C1 segment of cervical spinal cord (tissue), 14 donors: ENCODE data around the gene ARHGEF6.
A peak's percentile ranks its signal among the peaks of the same experiment; 100 is the strongest.

ENCODE experiments used
- DNase-seq, 14 donors: peaks; one replicate each; lab custom pipeline; 2025; lab: John Stamatoyannopoulos, UW

ARHGEF6 gene

DNA sequence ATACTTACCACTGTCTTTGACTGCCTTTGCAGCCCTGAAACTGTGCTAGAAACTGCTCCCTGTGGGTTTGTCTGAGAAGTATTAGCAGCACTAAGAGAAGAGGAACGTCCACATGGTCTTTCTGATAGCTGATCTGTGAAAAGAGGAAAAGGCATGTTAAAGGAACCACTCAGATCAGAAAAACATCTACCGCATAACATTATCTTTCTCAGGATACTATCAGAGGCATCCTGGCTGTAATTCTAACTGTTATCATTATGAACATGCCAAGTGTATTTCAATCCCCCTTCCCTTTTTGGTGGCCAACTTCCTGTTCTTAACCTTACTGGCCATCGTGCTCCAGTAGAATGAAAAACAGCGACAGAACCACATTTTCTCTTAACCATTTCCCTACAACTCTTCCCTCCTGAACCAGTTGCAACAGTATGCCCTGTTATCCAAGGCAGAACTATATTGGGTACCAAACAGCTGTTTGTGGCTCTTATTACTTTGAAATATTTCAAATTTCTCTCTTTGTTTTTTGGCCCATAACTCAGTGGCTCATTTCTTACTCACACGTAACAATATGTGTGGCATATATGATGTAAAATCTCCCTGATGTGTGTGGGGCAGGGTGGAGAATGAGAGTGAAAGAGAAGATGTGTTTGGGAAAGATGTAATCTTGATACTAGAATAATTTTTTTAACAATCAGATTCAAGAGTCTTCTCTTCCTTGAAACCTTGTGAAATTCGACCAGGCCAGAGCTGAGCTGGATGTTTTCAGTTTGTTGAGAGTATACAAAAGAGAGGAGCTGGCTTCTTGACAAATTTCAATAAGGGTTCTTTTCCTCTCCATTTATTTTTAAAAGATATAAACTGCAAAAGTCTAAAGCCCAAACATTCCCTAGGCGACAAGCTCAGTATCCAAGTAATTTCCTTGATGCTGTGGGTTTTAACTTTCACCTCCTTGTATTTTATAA, 35.2 kb downstream of the ARHGEF6 start:
- DNase-seq, result no peak

DNA sequence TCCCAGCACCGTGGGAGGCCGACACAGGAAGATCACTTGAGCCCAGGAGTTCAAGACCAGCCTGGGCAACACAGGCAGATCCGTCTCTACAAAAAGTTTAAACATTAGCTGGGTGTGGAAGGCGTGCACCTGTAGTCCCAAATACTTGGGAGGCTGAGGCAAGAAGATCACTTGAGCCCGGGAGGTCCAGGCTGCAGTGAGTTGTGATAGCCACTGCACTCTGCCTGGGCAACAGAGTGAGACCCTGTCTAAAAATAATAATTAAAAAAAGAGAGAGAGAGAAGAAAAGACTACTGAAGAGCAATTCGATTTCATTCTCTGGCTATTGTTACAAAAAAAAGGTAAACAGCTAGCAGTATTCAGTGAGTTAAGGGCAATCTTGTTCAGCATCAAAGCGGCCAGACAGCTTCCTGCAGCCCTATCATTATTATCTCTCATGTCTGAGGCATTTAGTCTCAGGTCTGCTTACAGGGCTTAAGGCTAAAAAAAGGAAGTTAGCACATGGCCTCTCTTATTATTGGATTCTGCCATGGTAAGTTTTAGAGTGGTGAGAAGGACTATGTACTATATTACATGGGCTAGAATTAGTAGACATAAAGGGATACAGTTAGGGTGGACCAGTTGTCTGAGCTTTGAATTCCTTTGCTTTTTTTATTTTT, 37.9 kb downstream of the ARHGEF6 start:
- DNase-seq, result no peak

DNA sequence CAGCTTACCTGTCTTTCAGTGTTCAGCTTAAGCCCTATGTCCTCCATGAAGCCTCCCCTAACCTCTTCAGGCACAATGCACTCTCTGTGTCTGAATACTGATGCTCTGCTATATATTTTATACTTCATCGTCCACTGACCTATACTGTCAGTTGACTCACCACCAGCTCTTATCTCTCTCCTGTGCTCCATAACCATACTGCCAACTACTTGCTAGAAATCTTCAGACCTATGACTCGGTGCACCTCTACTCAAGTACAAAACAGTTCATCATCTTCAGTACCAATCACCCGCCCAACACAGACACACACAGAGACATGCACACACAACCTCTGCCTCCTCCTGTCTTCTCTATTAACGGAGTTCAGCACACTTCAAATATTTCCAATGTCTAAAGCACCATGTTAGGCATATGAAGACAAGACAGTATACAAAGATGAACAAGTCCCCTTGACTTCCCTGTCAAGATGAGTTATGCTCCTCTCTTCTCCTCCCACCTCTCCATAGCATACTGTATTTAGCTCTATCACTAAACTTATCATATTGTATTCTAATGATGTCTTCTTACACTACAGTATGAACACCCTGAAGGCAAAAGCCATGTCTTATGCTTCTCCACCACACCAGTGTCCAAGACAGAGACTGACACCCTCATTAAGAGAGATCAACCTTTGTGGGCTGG, 42.5 kb downstream of the ARHGEF6 start:
- DNase-seq, result no peak

DNA sequence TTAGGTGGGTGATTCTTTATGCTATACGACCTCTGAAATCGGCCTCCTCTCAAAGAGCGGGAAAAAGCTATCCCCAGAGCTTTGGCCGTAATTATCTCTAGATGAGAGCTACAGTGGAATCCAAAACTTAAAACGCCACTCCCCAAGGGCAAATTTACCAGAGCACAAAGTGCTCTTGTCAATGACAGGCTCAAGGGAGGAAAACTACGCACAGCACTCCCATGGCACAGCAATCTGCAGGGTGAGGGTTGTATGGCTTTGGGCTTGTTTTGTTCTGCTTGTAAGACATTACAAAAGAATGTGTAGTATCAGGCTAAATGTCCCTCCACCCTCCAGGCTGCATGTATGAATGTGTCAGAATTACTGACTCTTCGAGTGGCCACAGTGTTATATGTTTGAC, 44.0 kb downstream of the ARHGEF6 start:
- no peak for DNase-seq

DNA sequence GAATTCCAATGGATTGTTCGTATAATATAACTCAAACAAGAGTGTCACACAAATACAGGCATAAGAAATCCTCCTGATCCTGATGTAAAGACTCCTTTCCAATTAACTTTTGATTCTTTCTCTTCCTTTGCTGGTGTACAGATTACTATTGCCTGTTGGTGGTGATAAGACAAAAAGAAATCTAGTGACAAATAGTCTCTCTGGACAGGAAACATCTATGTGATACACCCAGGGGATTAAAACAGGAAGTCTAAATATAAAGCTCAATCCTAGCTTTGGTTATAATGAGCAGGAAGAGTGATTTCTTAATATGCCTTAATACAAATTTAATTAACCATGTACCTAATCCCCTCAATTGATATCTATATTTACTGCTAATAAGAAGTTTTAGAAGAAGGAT, 45.1 kb downstream of the ARHGEF6 start:
- no peak for DNase-seq

DNA sequence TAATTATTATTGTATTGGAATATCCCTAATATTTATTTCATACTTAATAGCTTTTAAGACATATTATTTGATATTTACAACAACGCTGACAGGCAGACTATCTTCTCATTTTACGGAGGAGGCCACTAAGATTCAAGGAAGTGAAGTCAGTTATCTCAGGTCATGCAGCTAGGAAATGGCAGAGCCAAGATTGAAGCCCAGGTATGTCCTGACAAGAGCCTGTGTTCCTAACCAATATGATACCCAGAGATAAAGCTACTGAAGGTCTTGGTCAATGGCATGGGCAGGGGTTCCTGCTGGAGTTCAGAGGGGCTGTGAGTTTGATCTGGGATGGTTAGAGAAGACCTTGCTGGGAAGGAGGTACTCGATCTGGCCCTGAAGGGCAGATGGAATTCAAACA, 47.1 kb downstream of the ARHGEF6 start:
- DNase-seq, result no peak

DNA sequence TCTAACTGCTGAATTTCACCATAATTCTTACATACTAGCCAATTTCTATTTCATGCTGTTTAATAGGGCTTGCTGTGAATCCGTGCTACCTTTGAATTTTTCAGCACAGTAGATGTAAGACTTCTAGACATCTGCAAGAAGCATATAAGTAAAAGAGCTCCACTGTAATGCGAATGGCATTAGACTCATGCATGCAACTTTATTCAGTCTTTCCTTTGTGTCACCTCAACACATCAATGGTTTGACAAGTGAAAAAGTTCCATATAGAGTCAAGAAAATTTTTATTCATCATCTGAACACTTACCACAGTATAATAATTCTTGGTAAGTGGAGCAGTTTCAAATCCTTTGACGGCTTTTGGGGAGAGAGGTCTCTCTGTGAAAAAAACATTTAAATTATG, 48.9 kb downstream of the ARHGEF6 start:
- DNase-seq, result no peak

DNA sequence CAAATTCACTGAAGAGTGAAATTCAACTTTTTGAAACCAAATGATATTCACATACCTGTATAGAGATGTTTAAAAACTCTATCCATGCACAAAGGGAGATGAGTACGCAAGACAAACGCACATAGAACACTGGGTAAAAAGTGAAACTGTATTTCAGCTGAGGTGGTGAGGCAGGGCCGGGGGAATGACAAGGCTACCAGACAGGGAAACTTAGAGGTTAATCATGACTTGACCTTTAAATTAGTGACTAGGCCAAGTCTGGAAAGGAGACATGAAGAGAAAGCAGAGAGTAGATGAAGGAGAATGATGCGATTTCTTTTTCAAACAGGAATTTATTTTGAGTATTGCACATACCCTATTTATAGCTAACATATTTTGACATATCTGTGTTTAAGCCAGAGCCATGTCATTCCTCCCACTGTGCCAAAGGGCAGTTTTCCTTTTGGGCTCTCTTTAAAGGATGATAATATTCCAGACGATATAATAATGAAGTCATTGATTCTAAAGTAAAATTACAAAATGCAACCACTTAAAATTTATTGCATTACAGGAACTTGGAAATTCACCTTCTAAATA, 49.4 kb downstream of the ARHGEF6 start:
- DNase-seq, result no peak

DNA sequence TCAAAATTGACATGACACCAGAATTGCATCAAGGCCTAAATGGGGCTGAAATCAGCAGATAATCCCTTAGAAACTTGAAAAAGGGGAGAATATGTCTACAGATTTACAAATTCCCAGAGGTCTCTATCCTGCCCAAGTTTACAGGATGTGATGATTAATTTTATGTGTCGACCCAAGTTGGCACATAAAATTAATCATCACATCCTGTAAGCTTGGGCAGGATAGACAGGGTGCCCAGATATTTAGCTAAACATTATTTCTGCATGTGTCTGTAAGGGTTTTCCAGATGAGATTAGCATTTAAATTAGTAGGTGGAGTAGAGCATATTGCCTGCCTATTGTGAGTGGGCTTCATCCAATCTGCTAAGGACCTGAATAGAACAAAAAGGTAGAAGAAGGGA, 52.3 kb downstream of the ARHGEF6 start:
- no peak for DNase-seq

DNA sequence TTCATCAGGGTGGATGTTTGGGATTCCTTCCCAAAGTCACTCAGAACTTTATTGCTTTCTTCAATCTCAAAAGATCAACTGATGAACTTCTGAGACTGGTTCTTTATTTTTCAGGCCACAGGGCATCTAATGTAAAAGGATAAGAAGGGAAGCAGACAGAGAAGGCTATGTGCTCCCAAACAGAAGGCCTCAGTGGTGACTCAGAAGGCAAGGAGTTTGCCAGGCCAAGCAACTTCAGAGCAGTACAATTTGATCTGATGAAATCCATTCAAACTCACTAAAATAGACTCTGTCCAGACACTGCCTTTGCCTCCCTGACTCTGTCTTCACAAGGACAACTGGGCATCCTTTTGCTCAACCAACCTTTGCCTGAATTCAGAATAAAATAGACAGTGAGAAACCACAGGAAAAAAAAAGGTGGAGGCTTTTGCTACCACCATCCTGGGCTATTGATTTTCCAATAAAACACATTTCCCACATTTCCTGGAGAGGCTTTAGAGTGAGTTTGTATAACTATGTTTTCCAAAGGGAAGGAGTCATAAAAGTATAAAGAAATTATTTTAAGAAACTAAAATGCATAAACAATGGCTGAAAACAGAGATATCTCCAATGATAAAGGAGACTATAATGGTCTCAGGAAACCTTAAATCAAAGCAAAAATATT, 55.2 kb downstream of the ARHGEF6 start:
- DNase-seq, result peak in 1 of 14 donors; percentile 12

DNA sequence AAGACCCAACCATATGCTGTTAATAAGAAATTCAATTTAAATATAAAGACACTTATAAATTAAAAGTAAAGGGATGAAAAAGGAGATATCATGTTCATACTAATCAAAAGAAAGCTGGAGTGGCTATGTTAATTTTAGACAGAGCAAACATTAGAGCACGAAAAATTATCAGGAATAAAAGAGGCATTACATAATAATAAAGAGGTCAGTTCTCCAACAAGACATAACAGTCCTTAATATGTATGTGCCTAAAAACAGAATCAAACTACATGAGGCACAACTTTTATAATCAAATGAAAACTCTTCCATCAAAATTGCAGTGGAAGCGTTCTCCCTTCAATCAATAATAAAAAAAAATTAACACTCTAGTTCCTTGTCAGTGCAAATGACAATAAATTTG, 62.6 kb downstream of the ARHGEF6 start:
- no peak for DNase-seq

DNA sequence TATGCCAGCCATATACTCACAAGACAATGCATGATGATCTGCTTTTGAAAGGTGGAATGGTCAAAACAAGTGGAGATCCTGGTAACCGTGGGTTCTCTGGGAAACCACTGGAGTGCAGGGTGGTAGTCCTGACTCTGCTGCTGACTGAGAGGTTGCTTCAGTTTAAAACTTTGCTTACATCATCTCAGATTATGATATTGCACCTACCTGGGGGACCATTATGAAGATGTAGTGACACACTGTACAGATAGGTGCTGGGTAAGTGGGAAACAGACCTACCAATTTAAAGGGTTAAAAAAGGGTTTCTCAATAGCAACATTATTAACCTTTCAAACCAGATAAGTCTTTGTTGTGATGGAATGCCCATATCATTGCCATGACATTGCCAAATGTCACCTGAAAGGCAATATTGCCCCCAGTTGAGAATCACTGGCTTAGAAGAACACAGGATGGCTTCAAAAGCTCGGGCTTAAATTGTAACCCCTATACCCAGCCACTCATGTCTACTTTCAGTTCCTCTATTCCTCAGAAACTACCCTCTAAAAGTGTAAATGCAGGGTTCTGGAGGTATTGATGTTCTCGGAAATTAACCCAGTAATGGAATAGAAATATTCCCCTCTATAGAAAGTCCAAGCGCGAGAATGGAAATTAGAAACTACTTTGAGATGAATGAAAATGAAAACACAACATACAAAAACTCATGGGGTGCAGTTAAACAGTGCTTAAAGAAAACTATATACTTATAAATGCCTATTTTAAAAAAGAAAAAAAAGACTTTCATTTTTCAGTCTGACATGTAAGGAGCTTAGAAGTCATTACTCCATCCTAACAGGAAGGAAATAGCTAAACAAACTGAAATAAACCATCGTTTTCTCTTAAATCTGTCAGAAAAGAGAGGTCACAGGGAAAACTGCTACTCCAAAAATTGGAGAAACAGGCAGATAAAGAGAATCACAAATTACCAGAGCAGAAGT, 65.8 kb downstream of the ARHGEF6 start:
- DNase-seq, result no peak

DNA sequence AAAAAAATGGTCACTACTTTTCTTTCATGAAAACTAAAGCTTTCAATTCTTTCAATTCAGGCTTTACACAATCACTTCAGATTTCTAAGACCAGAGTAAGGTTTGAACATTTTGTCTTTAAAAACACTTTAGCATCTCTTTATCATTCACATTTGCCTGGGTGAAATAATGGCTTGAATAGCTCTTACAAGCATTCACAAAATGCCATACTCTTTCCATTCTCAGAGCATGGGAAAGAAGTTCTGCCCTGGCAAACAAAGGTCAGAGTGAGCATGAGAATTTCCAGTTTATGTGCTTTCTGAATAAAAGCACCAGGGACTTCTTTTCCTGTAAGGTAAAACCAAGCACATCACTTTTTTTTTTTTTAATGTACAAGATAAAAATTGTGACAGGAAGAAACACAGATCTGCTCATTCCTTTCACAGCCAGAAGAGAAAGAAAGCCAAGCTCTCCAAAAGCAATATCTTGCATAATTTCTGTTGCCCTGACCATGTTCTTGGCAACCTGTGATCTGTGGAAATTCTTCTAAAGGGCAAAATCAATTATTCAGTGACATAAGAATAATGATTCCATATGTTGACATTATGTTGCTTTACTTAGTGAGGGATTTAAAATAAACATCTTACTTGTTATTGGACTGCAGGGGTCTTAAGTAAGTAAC, 68.0 kb downstream of the ARHGEF6 start:
- DNase-seq, result no peak

DNA sequence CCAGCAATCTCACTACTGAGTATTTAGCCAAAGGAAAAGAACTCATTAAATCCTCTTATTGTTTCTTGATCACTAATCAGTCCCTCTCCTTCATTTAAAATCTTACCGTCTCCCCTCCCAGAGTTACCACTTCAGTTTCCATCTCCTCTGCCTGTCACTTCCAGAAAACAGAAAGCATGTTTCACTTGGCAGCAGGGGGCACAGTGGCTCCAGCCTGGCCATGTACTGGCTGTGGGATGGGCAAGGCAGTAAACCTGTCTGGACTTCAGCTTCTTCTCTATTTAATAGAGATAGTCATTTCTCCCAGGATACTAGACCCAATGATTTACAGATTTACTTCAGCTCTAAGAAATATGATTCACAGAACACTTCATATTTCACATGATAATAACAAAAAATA, 69.6 kb downstream of the ARHGEF6 start:
- DNase-seq, result peak in 2 of 14 donors; percentile 19 to 39

DNA sequence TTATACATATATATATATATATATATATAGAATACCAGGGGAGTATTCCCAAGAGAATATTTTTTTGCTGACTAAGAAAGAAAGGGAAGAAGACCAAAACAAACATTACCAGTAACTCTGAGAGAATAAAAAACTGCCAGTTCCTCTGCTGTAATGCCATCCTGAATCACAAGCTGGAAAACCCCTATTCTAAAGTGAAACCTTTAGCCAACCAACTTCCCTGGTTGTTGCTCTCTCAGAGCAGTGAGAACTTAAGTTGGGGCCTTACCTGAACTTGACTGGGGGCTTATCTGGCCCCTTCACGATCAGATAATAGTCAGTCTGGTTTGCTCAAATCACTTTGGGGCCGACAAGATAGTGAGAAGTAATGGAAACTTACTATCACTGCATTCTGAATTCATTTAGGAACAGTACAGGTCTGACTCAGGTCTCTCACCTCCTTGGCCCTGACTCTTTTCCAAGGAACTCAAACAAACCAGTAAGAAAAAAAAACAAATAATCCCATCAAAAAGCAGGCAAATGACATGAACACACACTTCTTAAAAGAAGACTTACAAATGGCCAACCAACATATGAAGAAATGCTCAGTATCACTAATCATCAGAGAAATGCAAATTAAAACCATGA, 70.3 kb downstream of the ARHGEF6 start:
- DNase-seq, result no peak

DNA sequence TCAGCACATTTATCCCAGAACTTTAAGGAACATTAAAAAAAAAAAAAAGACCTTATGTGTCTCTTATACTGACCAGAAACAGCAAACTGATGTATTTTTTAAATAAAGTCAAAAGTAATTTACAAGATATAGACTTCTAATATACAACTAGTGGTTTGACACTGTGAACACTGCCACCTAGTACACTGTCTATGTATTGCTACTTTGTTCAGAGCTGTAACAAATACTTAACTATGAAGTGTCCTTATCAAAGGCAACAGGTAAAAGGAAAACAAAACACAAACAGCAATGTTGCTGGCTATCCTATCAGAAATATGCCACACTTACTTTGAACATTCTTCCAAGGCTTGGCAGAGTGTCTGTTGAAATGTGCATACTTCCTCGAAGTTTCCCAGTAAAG, 72.4 kb downstream of the ARHGEF6 start:
- no peak for DNase-seq

DNA sequence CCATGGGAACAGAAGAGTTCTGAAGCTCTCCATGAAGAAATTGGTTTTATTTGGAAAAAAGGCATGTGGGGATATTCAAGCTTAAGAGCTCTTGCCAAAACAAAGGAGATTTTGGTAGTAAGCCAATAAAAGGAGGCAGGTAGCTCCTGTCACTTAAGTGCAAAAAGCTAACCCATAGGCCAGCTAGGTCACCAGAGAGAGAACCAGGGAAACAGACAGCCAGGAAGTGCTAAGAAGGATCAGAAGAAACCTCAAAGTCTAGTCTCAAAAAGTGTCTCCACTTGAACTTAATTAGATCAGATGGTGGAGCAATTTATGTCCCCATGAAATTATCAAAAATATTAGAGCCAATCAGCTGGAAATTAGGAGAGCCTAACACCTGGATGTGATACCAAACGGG, 83.6 kb downstream of the ARHGEF6 start:
- DNase-seq, result no peak

DNA sequence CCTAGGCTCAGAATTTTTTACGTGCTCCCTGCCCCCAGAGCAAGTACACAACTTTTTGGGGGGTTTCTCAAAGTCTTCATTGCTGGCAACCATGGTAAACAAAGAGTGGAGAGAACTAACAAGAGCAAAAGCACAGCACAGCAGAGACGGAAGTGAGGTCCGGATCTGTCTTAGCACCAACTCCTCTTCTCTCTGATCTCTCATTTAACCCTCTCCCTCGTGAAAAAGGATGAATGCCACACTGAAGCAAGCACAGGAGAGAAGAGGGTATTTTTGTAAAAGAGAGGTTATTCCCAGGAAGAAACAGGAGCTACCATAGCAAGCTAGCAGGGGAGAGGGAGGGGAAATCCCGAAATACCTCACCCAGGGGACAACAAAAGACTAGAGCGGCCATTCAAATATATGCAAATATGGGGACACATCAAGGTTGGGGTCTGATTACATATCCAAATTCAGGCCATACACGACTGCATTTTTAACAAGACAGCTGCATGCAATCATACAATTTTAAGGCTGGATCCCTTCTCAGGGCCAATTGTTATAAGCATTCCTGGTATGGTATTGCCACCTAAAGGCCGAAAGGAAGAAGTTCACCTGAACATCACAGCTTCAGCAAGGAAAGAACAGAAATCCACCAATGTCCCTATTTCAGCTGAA, 86.2 kb downstream of the ARHGEF6 start:
- DNase-seq, result no peak

DNA sequence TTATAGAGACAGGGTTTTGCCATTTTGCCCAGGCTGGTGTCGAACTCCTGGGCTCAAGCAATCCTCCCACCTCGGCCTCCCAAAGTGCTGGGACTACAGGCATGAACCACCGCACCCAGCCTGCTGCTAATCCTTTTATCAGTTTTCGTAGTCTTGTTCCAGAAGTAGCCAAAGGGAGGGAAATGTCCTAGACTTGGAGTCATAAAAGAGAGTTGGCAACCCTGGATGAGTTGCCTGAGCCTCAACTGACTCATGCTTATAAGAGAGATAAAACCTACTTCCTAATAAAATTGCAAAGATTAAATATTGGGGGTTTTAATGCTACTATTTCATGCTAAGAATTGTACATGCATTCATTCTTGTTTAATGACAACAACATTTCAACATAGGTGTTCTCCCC, 88.5 kb downstream of the ARHGEF6 start:
- DNase-seq, result no peak
